CD4-positive, alpha-beta T cell treated with Interleukin-21 for 1 hour (primary cell): ENCODE measurements around the gene ARHGAP33.

Experiments used
- DNase-seq: peaks from one replicate; pipeline ENCODE4 v3.0.0-alpha.2; 2020

ARHGAP33 gene

DNA sequence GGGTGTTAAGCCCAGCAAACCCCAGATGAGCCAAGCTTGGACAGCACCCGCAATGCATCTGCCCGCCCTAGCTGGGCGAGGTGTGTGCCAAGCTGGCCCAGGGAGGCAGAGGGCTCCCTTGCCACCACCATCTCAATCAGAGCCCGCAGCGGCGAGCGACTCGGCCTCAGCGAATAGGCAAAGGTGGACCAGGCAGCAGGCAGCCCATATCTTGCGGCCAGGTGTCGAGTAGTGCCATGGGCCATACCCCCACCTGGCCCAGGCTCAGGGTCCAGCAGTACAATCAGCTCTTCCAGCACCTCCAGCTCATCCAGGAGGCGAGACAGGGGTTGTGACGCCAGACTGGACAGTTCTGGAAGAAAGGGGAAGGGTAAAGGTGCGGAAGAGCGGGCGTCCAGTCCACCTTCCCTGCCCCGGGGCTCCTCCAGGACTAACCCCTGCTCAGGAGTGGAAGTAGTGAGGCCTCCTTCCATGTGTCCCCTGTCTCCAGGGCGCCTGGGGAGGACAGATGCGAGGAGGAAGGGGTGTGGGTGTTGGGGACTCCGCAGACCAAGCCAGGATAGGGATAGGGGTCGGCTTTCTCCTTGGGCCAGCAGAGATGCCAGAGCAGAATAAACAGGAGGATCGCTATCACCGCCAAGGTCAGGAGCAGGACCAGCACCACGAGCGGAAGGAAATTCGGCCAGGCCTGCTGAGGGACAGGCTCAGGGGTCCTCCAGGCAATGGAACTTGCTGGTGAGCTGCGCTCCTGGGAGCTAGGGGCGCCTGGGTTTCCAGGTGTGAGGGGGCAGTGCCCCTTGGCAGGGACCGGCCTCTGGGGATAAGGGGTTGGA, 35.9 kb upstream of the ARHGAP33 start:
- no peak for DNase-seq

DNA sequence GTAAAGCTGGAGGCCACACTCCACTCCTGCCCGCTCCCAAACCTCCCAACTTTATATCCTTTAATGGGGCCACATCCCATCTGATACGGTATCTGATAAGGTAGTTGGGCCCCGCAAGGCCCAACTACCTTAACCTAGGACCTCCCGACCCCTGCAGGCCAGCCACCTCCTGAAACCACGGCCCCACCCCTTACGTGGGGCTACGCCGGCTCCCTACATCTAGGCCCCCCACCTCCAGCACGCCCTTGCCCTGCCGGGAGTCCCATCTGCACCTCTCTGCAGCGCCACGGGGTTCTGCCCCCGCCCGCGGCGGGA, 35.3 kb upstream of the ARHGAP33 start:
- no peak for DNase-seq

DNA sequence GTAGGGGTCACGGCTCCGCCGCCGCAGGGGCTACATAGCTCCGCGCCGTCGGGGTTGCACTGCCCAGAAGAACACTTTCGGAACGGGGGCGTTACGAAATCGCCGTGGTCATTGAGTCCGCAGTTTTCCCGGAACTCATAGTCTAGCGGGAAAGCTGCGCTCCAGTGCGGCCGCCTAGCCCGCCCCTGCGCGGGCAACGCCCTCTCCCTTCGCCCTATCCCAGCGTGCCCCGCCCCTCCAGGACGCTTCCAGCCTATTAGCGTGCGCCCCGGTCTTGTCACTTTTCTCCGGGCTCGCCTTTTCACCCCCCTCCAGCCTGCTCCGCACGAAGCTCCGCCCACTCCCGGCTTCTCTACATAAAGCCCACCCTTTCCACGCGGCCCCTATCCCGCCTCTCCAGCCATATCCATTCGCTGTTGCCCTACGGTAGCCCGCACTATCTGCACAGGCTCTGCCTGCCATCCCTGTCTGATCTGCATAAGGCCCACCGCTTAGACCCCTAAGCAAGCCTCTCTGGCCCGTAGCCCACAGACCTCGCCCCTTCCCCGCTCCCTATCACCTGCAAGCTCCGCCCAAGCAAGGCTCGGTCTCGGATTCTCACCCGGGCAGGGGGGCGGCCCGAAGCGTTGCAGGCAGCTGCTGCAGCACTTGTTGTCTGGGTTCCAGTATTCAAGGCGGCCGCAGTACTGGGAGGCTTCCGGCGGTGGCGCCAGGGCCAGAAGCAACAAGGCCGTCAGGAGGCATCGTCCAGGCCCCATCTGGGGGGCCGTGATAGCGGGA, 34.8 kb upstream of the ARHGAP33 start:
- peak; percentile 95 for DNase-seq

DNA sequence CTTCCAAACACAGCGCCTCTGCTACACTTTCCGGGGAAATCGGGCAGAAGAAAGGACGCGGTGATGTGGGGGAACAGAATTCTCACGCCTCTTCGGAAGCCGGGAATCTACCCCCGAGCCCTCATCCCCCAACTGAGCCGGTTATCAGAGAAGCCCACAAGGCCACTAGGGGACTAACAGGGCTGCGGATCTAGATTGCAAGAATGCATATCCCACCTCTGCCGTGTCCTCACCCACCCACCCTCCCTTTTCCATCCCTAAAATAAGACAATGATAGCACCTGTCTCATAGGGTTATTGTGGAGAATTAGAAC, 34.2 kb upstream of the ARHGAP33 start:
- DNase-seq, result no peak

DNA sequence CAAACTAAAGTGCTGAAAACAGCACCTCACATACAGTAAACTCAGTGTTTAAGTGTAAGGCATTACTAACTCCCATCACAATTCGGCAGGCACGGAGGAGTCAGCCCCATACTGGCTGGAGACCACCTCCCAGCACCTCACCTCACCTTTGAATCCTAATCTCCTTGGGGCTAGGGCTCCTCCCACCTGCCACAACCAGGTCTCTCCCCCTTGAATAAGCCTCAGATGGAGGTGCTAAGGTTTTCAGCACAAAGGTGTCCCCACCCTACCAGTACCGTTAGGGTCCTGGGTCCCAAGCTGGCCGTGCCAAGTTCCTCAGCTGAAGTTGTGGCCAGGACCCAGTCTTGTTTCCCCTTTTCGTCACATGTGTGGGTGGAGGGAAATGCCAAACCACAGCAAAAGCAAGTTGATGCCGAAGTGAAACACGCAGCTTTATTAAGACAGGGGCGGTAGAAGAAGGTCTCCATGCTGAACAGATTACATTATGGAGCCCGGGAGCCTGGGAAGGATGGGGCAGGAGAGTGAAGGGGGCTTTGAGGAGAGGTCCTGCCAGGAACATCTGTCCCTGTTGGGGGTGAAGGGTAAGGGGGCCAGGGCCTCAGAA, 33.1 kb upstream of the ARHGAP33 start, which contains the start of gene IGFLR1:
Gene IGFLR1 (minus strand): TSS at position 332 of the 604 bp plus-strand sequence. CDS start 1,272 bp downstream, outside the sequence.
- DNase-seq, result peak; percentile 81

DNA sequence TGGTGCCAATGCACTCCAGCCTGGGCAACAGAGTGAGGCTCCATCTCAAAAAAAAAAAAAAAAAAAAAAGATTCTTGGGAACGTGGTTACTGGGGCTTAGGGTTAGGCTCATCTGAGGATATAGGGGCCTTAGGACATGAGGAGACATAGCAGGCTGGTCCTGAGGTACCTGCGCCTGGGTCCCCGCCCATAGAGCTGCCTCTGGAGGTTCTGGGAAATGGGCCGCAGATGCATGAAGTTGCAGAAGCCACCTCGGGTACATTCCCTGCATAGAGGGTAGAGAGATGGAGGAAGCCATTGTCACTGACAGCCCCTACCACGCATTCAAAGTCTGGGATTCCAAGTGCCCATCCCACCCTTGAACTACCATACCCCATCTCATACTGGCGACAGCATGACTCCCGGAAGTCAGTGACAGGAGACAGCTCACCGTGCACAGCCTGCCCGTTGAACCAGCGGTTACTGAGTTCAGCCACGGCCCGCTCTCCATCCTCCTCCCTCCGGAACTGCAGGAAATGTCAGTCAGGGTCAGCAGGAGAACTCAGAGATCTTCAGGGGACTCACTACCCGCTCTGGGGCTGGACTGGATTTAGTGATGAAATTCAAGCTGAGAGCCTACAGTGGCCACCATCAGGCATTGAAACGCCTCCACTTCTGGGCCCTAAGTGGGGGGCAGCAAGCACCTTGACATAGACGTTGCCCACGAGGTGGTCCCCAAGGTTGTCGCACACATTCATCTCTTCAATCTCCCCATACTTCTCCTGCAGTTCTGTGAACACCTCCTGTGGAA, 31.5 kb upstream of the ARHGAP33 start:
- no peak for DNase-seq

DNA sequence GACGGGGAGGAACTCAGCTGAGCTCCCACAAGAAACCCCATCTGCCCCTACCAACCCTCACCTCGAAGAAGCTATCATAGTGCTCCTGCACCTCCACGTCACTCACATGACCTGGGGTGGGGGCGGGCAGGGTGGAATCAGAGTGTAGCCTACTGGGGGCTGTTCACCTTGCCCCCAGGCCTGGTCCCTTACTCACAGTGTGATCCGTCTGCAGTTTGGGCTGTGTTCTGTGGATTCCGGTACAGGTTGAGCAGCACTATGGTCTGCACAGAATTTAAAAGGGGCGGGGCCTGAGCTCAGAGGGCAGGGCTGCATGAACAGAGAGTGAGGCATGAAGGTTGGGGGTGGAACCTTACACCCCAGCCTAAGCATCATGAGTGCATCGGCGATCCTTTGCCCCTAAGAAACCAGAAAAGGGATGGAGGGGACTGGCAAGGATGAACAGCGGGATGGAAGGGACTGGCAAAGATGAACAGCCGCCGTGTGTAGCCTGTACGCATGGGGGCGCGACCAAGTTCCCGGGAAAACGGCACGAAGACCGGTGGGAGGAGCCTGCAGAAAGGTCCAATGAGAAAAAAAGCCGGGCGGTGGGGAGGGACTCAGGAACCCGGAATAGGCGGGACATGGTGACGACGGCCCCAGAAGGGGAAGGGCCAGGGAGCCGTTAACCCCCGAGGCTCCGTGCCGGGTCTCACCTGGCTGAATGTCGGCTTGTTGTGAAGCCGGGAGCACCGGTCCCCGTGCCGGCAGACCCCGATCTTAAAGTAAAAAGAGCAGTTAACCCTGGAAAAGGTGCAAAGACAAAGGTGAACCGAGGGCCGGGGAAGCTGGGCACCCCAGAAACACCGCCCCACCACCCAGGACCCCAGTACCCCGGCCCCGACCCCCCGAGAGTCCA, 30.7 kb upstream of the ARHGAP33 start:
- DNase-seq, result peak; percentile 96

DNA sequence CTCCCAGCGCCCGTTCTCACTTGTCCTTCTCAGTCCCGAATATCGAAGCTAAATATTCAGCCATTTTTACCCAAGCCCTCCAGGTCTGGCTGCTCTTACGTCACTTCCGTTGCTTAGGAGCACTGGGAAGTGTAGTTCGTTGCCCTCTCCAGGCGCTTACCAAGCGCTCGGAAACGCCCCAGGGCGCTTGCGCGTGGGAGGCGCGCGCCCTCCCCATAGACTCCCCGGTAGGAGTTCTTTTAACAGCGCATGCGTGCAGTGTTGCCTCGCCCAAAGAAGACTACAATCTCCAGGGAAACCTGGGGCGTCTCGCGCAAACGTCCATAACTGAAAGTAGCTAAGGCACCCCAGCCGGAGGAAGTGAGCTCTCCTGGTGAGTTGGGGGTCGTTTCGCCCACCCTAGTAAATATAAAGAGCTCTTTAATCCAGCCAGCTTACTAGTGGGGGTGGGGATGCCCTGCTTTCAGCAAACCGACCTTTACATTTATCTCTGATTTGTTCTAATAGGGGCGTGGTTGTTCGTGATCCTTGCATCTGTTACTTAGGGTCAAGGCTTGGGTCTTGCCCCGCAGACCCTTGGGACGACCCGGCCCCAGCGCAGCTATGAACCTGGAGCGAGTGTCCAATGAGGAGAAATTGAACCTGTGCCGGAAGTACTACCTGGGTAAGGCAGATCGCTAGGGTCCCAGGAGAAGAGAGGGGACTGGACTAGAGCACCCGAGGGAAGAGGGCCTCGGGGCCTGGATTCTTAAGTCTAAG, 29.9 kb upstream of the ARHGAP33 start, which contains the start of the genes PSENEN and U2AF1L4:
Gene PSENEN (plus strand): TSS at position 324 of the 759 bp plus-strand sequence. CDS start 280 bp downstream, at position 604.
Gene U2AF1L4 (minus strand): TSS at position 91 of the 759 bp plus-strand sequence. CDS start 27 bp downstream, at position 64.
- peak; percentile 99 for DNase-seq

DNA sequence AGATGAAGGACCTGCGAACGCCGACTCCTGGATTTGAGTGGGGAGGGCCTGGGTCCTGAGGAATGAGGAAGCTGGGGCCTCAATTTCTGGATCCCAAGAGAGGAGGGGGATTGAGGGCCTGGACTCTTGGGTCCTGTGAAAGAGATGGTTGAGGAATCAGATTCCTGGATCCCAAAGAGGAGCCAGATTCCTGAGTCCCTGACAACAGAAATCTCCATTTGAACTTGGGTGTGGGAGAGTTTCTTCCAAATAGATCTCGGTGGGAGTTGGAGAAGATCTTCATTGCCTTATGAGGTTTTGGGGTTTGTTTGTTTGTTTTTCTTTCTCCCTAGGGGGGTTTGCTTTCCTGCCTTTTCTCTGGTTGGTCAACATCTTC, 29.3 kb upstream of the ARHGAP33 start:
- DNase-seq, result no peak

DNA sequence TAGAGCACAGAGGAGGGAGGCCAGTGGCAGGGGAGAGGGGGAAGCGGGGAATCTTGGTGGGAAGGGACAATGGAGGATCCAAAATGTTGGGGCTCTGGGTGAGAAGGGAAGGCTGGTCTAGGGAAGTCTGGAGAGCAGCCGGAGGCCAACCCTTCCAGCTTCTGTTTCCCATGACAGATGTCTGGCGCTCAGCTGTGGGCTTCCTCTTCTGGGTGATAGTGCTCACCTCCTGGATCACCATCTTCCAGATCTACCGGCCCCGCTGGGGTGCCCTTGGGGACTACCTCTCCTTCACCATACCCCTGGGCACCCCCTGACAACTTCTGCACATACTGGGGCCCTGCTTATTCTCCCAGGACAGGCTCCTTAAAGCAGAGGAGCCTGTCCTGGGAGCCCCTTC, 28.8 kb upstream of the ARHGAP33 start:
- no peak for DNase-seq

DNA sequence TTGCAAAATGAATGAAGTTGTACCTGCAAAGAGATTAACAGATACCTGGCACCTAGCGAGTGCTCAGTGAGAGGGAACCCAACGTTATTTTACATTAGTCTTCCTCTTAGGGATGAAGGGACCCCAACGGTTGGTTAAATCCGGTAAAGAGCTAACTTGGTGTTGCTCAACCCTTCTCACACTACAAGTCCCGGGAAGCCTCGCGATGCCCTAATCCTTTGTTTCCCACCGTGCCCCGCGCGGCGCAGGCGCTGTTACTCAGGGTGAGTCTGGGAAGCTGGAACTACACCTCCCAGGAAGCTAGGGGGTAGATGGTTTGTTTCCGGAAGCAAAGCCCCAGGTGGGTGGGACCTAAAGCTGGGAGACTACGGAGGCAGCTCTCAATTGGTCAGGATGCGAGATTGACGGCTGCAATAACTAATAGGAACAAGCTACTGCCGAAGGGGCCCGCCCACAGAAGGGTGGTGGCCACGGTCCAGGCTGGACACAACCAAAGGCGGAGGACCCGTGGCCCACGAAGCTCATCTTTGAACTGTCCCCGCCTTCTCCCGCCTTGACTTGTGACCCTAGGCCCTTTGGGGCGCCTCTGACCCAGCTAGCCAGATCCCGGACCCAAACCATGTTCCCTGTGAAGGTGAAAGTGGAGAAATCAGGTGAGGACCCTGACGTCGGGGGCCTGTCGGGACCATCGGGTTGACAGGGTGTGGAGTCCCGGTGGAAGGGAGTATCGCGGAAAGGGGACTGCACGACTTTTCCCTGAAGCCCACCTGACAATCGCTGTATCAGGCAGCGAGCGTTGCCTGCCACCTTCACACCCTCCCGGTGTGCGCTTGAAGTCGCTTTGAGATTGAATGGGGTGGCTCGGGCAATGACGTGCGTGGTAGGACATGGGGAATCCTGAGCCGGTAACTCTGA, 27.0 kb upstream of the ARHGAP33 start, which contains the start of gene LIN37:
Gene LIN37 (plus strand): TSS at position 471 of the 915 bp plus-strand sequence. CDS start 149 bp downstream, at position 620.
- DNase-seq, result peak; percentile 99

DNA sequence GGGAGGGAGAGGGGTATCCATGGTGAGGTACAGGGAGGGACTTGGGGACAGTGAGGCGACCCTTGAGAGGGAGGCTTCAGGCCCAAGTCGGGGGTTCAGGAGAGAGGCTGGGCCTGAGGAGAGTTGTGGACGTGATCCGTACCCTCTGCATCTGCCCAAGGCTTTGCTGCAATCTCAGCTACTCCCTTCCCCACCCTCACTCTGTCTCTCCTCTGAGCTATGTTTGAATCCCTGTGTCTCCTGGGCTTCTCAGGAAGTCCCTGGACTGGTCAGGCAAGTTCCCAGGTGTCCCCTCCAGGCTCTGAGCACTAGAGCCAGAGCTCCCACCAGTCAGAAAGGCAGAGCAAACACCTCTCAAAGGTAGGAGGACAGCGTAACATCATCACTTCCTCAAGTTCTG, 25.2 kb upstream of the ARHGAP33 start:
- DNase-seq, result no peak

DNA sequence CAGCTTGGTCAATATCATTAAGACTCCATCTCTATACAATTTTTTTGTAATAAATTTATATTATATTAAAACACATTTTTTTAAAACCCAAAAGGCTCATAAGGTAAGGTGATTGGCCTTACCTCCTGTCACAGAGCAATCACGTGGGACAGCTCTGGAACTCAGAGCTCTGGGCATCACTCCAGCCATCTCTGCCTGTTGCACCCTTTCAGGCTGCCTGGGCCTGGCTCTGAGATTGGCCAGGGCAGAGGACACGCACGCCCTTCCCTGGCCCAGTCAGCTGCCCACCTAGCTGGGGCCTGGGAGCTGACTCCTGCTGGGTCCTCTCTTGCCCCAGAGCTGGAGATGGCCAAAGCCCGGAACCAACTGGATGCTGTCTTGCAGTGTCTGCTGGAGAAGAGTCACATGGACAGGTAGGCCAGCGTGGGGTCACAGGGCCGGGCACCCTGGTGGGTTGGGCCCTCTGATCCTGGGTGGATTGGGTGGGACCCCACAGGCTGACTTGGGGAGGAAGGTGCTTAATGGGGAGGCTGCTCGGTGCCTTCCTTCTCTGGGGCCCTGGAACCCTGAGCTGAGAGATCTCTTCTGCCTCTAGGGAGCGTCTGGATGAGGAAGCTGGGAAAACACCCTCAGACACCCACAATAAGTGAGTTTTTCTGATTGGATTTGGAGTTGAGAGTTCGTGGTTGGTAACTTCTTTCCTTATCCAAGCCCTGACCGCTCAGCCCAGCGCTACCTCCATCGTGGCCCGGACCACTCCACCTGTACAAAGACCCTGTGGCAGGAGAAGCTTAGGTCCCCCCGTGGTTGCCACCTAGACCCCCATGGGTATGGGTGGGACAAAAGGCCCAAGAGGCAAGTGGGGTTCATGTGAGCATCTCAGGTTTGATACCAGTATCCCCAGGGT, 23.3 kb upstream of the ARHGAP33 start:
- no peak for DNase-seq

DNA sequence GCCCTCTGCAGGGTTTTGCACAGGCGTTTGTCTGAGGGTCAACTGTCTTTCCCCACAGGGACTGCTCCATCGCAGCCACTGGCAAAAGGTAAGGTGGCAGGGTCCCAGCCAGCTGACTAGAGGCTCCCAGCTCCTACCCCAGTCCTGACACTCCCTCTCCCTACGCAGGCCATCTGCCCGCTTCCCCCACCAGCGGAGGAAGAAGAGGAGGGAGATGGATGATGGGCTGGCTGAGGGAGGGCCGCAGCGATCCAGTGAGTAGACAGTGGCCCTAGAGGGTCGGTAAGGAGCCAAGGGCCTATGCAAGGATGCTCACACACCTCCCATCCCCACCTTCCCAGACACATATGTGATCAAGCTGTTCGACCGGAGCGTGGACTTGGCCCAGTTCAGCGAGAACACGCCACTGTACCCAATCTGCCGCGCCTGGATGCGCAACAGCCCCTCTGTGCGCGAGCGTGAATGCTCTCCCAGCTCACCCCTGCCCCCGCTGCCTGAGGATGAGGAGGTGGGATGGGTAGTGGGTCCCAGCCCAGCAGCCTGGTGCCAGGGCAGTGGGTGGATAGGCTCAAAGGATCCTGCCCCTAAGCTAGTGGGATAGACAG, 22.5 kb upstream of the ARHGAP33 start:
- DNase-seq, result no peak

DNA sequence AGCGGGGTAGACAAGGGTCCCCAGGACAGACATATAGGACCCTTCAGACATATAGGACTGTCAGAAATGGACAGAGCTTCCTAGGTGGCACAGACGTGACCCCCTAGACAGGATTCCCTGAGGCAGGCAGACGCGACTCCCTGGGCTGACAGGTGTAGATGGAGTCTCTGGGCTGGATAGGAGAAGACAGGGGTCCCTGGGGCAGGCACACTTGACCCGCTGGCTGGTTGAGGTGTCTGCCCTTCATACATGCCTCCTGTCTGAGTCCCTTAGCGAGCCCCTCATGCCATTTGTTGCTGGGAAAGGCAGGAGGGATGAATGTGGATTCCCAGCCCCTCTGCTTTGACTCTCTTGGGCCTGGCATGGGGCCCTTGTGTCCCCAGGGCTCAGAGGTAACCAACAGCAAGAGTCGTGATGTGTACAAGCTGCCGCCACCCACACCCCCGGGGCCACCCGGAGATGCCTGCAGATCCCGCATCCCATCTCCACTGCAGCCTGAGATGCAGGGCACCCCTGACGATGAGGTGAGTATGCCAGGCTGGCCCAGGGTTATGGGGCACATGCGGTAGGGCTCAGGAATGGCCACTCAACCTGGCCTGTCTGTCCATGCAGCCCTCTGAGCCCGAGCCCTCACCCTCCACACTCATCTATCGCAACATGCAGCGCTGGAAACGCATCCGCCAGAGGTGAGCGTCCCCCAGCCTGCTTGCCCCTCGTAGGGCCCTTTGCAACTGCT, 21.6 kb upstream of the ARHGAP33 start:
- DNase-seq, result no peak

DNA sequence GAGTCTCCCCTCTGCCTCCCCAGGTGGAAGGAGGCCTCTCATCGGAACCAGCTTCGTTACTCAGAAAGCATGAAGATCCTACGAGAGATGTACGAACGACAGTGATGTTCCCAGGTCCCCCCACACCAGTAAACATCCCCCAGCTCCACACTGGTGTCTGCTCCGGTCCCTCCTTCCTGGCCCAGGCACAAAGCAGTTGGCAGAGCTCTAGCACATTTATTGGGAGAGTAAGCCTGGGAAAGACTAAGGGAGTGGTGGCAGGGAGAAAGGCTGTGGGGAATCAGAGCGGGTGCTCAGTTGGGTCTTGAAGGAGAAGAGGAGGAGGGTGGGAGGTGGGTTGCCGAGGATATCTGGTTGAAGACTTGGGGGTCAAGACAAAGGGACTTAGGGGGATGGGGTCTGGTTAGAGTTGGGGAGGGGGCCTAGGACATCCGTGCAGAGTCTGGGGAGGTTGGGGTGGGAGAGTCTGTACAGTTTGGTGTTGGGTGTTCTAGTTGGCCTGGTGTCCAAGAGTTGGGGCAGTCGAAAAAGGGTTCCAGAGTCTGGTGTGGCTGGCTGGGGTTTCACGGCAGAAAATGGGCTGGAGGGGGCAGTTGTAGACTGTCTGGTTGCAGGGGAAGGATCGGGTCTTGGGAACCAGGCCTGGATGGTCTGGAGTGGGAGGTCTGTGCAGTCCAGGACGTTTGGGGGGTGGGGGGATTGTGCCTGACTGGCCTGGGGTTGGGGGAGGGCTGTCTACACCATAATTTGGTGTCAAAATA, 20.8 kb upstream of the ARHGAP33 start:
- no peak for DNase-seq

DNA sequence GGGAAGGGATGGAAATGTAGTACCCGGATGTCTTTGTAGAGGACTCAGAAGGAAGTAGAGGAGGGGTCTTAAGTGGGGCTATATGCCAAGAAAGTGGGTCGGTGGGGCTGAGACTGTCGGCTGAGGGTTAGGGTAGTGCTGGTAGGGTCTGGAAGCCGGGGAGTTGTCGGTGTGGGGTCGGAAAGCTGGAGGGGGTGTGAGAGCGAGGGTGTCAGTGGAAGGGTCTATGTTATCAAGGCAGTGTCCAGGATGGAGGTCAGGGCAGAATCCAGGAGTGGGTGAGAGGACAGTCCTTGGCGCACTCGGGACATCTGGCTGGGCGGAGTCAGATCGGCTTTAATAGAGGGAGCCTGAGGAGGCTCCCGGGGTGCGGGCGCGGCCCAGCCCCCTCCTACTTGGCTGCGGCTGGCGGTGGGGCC, 20.2 kb upstream of the ARHGAP33 start:
- no peak for DNase-seq
